Measurements from ENCODE around the gene METTL13. TPM values are rescaled to one million over a fixed set of nuclear protein-coding genes. Genes with fewer than 3 reads are reported as not detected.
"Not testable (repeated sequence)": the region's sequence is repeated elsewhere in the genome, so short reads cannot be mapped to it uniquely, and the experiment has no call there.

The METTL13 gene
- polyA plus RNA-seq, 1 donor (not counting 4 experiments of a cell fraction or from before 2014, with no cell fraction given), result 54.0 TPM

GRCh38 chr1:171798765-171799164 lies 17.3 kb downstream of the METTL13 start:
- Histone ChIP-seq H3K4me2 (ENCODE audit: control insufficient read depth, extremely low read depth, insufficient read depth, low read depth, low read length) (no peak overlapping the region), H3K27me3 (ENCODE audit: control insufficient read depth, extremely low read depth, insufficient read depth, low read length) (no peaks in the 10 kb centered on the region), H3K4me1 (ENCODE audit: control insufficient read depth, extremely low read depth, insufficient read depth, low read length) (peaks cover 10% of the 10 kb centered on the region), H3K9me3 (ENCODE audit: control insufficient read depth, low read depth, low read length) (no peaks in the 10 kb centered on the region), H3K9ac (ENCODE audit: control insufficient read depth, extremely low read depth, insufficient read depth, low read length) (no peak overlapping the region), H3K4me3 (ENCODE audit: control insufficient read depth in 2 of 3, extremely low read depth in 1 of 3, insufficient read depth in 2 of 3, low read depth in 1 of 3, low read length in 3 of 3) (no peak overlapping the region), H3K27ac (ENCODE audit: control insufficient read depth, insufficient read depth, low read length) (no peak overlapping the region), H3K36me3 (ENCODE audit: control insufficient read depth in 2 of 2, extremely low read depth in 1 of 2, insufficient read depth in 2 of 2, low read length in 2 of 2) (peaks cover 9 to 18% of the 10 kb centered on the region in 2 experiments), H3K9me1 (ENCODE audit: control insufficient read depth, extremely low read depth, insufficient read depth, low read length) (no peaks in the 10 kb centered on the region), H3K79me2 (ENCODE audit: control insufficient read depth, insufficient read depth, low read length) (peaks cover 3% of the 10 kb centered on the region), H2AFZ (ENCODE audit: control insufficient read depth, low read length) (no peak overlapping the region), H4K20me1 (ENCODE audit: control insufficient read depth, extremely low read depth, insufficient read depth, low read length) (no peaks in the 10 kb centered on the region)
- DNase-seq (ENCODE audit: low read depth, low spot score) (no peak), FAIRE-seq (no peak)
- no peak for TF ChIP-seq EZH2 (IDR thresholded peaks at IDR 0.05; ENCODE audit: low read length)
- TF ChIP-seq, protein P1, sequence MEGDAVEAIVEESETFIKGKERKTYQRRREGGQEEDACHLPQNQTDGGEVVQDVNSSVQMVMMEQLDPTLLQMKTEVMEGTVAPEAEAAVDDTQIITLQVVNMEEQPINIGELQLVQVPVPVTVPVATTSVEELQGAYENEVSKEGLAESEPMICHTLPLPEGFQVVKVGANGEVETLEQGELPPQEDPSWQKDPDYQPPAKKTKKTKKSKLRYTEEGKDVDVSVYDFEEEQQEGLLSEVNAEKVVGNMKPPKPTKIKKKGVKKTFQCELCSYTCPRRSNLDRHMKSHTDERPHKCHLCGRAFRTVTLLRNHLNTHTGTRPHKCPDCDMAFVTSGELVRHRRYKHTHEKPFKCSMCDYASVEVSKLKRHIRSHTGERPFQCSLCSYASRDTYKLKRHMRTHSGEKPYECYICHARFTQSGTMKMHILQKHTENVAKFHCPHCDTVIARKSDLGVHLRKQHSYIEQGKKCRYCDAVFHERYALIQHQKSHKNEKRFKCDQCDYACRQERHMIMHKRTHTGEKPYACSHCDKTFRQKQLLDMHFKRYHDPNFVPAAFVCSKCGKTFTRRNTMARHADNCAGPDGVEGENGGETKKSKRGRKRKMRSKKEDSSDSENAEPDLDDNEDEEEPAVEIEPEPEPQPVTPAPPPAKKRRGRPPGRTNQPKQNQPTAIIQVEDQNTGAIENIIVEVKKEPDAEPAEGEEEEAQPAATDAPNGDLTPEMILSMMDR (optimal IDR thresholded peaks at IDR 0.05 in 1 of 3, IDR thresholded peaks at IDR 0.05 in 1 of 3, conservative IDR thresholded peaks at IDR 0.05 in 1 of 3; ENCODE audit: extremely low read depth in 1 of 3, insufficient read depth in 2 of 3, low read length in 3 of 3), result no peak
- dilution Hi-C loops (cut with MboI; ENCODE audit: extremely low pct_ligation_motif_present, low sequenced_read_pairs), result no loop called here

DNA sequence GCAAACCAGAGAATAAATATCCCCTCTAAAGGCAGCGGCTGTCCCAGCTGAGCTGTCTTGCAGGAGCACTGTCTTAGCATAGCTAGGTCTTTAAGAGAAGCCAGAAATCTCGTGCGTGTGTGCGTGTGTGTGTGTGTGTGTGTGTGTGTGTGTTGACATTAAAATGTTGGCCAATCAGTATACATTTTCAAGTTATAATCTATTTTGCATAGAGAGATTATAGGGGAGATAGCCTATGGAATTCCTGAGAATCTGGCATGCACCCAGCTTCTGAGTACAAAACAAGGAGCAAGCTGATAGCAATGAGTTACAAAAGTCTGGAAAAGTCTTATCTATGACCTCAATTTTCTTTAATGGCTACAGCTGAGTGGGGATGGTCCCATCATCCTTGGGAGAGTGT lies 17.7 kb downstream of the METTL13 start:
- H3K4me2 ChIP-seq (ENCODE audit: control insufficient read depth, extremely low read depth, insufficient read depth, low read depth, low read length), result no peak overlapping the region
- DNase-seq (ENCODE audit: low read depth, low spot score) (no peak), FAIRE-seq (no peak)
- H2AFZ ChIP-seq (ENCODE audit: control insufficient read depth, low read length), result no peak overlapping the region
- H3K9me1 ChIP-seq (ENCODE audit: control insufficient read depth, extremely low read depth, insufficient read depth, low read length), result no peaks in the 10 kb centered on the region
- dilution Hi-C loops (cut with MboI; ENCODE audit: extremely low pct_ligation_motif_present, low sequenced_read_pairs), result no loop called here
- H3K27me3 ChIP-seq (ENCODE audit: control insufficient read depth, extremely low read depth, insufficient read depth, low read length), result no peaks in the 10 kb centered on the region
- no peak overlapping the region for H3K27ac ChIP-seq (ENCODE audit: control insufficient read depth, insufficient read depth, low read length)
- H3K4me1 ChIP-seq (ENCODE audit: control insufficient read depth, extremely low read depth, insufficient read depth, low read length), result peaks cover 6% of the 10 kb centered on the region
- no peaks in the 10 kb centered on the region for H3K9me3 ChIP-seq (ENCODE audit: control insufficient read depth, low read depth, low read length)
- TF ChIP-seq, protein P1 (optimal IDR thresholded peaks at IDR 0.05 in 1 of 3, IDR thresholded peaks at IDR 0.05 in 1 of 3, conservative IDR thresholded peaks at IDR 0.05 in 1 of 3; ENCODE audit: extremely low read depth in 1 of 3, insufficient read depth in 2 of 3, low read length in 3 of 3), result no peak
- no peak for TF ChIP-seq EZH2 (IDR thresholded peaks at IDR 0.05; ENCODE audit: low read length)
- no peaks in the 10 kb centered on the region for H4K20me1 ChIP-seq (ENCODE audit: control insufficient read depth, extremely low read depth, insufficient read depth, low read length)
- H3K9ac ChIP-seq (ENCODE audit: control insufficient read depth, extremely low read depth, insufficient read depth, low read length), result no peak overlapping the region
- peaks cover 3% of the 10 kb centered on the region for H3K79me2 ChIP-seq (ENCODE audit: control insufficient read depth, insufficient read depth, low read length)
- H3K36me3 ChIP-seq (ENCODE audit: control insufficient read depth in 2 of 2, extremely low read depth in 1 of 2, insufficient read depth in 2 of 2, low read length in 2 of 2), result peaks cover 9 to 18% of the 10 kb centered on the region in 2 experiments
- no peak overlapping the region for H3K4me3 ChIP-seq (ENCODE audit: control insufficient read depth in 2 of 3, extremely low read depth in 1 of 3, insufficient read depth in 2 of 3, low read depth in 1 of 3, low read length in 3 of 3)

DNA sequence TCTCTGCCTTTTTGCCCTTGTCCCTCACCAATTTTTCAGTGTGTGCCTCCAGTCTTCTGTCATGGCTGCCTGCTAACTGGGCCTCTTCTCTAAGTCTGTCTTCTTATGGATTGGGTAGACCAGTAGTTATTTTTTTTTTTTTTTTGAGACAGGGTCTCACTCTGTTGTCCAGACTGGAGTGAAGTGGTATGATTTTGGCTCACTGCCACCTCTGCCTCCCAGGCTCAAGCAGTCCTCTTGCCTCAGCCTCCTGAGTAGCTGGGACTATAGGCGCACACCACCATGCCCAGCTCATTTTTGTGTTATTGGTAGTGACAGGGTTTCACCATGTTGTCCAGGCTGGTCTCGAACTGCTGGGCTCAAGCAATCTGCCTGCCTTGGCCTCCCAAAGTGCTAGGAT lies 18.2 kb downstream of the METTL13 start:
- not testable (repeated sequence) for H3K9ac ChIP-seq (ENCODE audit: control insufficient read depth, extremely low read depth, insufficient read depth, low read length); H3K9me1 ChIP-seq (ENCODE audit: control insufficient read depth, extremely low read depth, insufficient read depth, low read length); H2AFZ ChIP-seq (ENCODE audit: control insufficient read depth, low read length); H3K4me1 ChIP-seq (ENCODE audit: control insufficient read depth, extremely low read depth, insufficient read depth, low read length); DNase-seq (ENCODE audit: low read depth, low spot score); H3K9me3 ChIP-seq (ENCODE audit: control insufficient read depth, low read depth, low read length); H3K79me2 ChIP-seq (ENCODE audit: control insufficient read depth, insufficient read depth, low read length); H3K27ac ChIP-seq (ENCODE audit: control insufficient read depth, insufficient read depth, low read length); H3K4me2 ChIP-seq (ENCODE audit: control insufficient read depth, extremely low read depth, insufficient read depth, low read depth, low read length); H3K4me3 ChIP-seq (ENCODE audit: control insufficient read depth in 2 of 3, extremely low read depth in 1 of 3, insufficient read depth in 2 of 3, low read depth in 1 of 3, low read length in 3 of 3); H4K20me1 ChIP-seq (ENCODE audit: control insufficient read depth, extremely low read depth, insufficient read depth, low read length); H3K27me3 ChIP-seq (ENCODE audit: control insufficient read depth, extremely low read depth, insufficient read depth, low read length); FAIRE-seq
- dilution Hi-C loops (cut with MboI; ENCODE audit: extremely low pct_ligation_motif_present, low sequenced_read_pairs), result loop anchor here (10.0 kb wide), 1 partner anchor 185 kb away; no protein-coding TSS in a partner anchor
- H3K36me3 ChIP-seq (ENCODE audit: control insufficient read depth in 2 of 2, extremely low read depth in 1 of 2, insufficient read depth in 2 of 2, low read length in 2 of 2), result peaks cover 9 to 18% of the 10 kb centered on the region in 2 experiments
